ENCODE measurements around the gene ACOX3. TPM values are rescaled to one million over a fixed set of nuclear protein-coding genes. Genes with fewer than 3 reads are reported as not detected.

The ACOX3 gene
- total RNA-seq, 1 donor, result 26.9 TPM

DNA sequence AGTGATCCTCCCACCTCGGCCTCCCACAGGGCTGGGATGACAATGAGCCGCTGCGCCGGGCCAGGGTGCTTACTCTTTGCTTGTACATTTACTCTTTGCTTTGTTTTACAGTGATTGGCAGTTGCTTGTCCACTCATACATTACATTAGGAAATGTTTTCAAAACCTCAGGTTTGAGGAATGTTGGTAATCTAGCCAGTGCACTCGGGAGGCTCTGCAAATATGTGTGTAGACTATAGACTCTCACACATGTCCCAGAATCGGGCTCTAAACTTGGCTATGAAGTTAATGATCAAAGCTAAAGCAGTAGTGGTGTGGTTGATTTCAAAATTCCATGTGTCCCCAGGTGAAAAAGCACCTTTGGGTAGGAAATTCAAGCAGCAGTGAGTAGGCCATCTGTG, 20.6 kb upstream of the ACOX3 start:
- no peak for TF ChIP-seq CTCF (IDR thresholded peaks at IDR 0.05; ENCODE audit: insufficient read depth, low read length)
- no peak overlapping the region for H3K4me3 ChIP-seq (ENCODE audit: low read depth, low read length)
- DNase-seq (ENCODE audit: low read depth), result no peak

- DNase-seq (ENCODE audit: low read depth), result no peak
- TF ChIP-seq CTCF (IDR thresholded peaks at IDR 0.05; ENCODE audit: insufficient read depth, low read length), result no peak
- no peak overlapping the region for H3K4me3 ChIP-seq (ENCODE audit: low read depth, low read length)
These were observed 19.4 kb upstream of the ACOX3 start for GRCh38 chr4:8459867-8460445.

GRCh38 chr4:8457646-8458252, 17.2 kb upstream of the ACOX3 start:
- H3K4me3 ChIP-seq (ENCODE audit: low read depth, low read length), result no peak overlapping the region
- no peak for TF ChIP-seq CTCF (IDR thresholded peaks at IDR 0.05; ENCODE audit: insufficient read depth, low read length)

GRCh38 chr4:8453957-8454356, 13.4 kb upstream of the ACOX3 start:
- no peak for TF ChIP-seq CTCF (IDR thresholded peaks at IDR 0.05; ENCODE audit: insufficient read depth, low read length)

More at GRCh38 chr4:8457646-8458252, 17.2 kb upstream of the ACOX3 start:
- DNase-seq (ENCODE audit: low read depth), result no peak

GRCh38 chr4:8451440-8452182, 11.1 kb upstream of the ACOX3 start:
- no peak for DNase-seq (ENCODE audit: low read depth)
- no peak for TF ChIP-seq CTCF (IDR thresholded peaks at IDR 0.05; ENCODE audit: insufficient read depth, low read length)
- no peak overlapping the region for H3K4me3 ChIP-seq (ENCODE audit: low read depth, low read length)

More at GRCh38 chr4:8453957-8454356, 13.4 kb upstream of the ACOX3 start:
- H3K4me3 ChIP-seq (ENCODE audit: low read depth, low read length), result no peak overlapping the region
- no peak for DNase-seq (ENCODE audit: low read depth)

- DNase-seq (ENCODE audit: low read depth), result no peak
- H3K4me3 ChIP-seq (ENCODE audit: low read depth, low read length), result no peak overlapping the region
- TF ChIP-seq CTCF (IDR thresholded peaks at IDR 0.05; ENCODE audit: insufficient read depth, low read length), result no peak
These were observed 5.6 kb upstream of the ACOX3 start for GRCh38 chr4:8446122-8446521.
